ENCODE measurements around the gene DDX39B.

The DDX39B gene

DNA sequence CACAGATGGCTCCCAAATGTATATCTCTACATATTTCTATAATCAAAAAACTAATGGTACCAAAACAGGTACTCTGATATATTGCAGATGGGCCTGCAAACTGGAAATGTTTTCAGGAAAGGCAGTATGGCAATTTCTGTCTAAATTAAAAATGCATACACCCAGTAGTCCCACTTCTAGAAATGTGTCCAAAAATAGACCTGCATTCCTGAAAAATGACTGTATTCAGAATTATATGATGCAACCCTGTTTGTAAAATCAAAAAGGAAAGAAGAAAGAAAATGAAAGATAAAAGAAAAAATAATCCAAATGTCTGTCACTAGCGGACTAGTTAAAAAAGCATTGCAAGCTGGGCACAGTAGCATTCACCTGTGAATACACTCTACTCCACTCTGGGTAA is 56.7 kb downstream of the DDX39B start:
- DNase-seq (ENCODE audit: low spot score): no peak

DNA sequence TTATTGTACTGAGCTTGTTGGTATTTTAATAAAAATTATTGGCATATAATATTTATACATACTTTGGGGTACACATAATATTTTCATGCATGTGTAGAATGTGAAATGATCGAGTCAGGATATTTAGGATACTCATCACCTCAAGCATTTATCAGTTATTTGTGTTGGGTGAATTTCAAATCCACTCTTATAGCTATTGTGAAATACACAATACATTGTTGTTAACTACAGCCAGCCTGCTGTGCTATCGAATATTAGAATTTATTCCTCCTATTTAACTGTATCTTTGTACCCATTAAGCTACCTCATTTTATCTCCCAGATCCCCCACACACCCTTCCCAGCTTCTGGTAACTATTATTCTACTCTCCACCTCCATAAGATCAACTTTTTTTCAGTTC is 58.4 kb downstream of the DDX39B start:
- no peak for DNase-seq (ENCODE audit: low spot score)

DNA sequence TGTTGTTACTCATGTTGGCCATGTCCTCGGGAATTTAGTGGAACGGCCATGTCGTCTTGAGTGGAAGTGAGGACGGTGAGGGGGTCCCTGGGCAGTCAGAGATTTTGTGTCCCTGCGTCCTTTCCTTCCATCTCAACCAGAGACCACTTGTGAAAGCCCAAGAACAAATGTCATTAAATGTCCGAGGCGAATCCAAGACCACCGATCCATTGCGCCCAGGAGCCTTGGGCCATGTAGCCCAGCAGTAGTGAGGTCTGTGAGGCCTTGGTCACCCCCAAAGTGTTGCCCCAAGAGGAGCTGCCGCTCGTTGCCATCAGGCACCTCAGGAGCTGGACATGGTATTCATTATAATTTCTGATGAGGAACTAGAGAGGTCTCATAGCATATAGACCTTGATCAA is 61.2 kb downstream of the DDX39B start:
- no peak for DNase-seq (ENCODE audit: low spot score)
